Spleen (tissue), 11 donors: ENCODE data around the gene UBE2QL1. TPM values are rescaled to one million over a fixed set of nuclear protein-coding genes. Genes with fewer than 3 reads are reported as not detected.

Experiments used
- DNase-seq: peaks from one replicate; pipeline ENCODE4 v3.0.0-alpha.2; 2020
- H3K27ac ChIP-seq, 8 donors: fragments of 200-600 bp; sonication (generic) in 7 of 8; 1 replicate in 4 of 8; 2 replicates in 4 of 8; pipeline versions ENCODE4 v1.5.0 to v1.8.0; 2016 to 2021; ENCODE audit warnings: inconsistent platforms in 4 of 8, mild to moderate bottlenecking in 4 of 8, moderate library complexity in 1 of 8
- H3K27me3 ChIP-seq, 7 donors: fragments of 200-600 bp; sonication (generic) in 6 of 7; replicated peaks in 1 of 7; 1 replicate in 4 of 7; 2 replicates in 3 of 7; pipeline versions ENCODE4 v1.5.0 to v1.8.0; 2016 to 2021; ENCODE audit warnings: inconsistent platforms in 3 of 7, mild to moderate bottlenecking in 1 of 7
- H3K36me3 ChIP-seq, 6 donors: fragments of 200-600 bp; sonication (generic) in 5 of 6; 1 replicate in 4 of 6; 2 replicates in 2 of 6; pipeline versions ENCODE4 v1.5.0 to v1.8.0; 2016 to 2021; ENCODE audit warnings: inconsistent platforms in 2 of 6
- H3K4me1 ChIP-seq, 6 donors: fragments of 200-600 bp; sonication (generic) in 5 of 6; 1 replicate in 3 of 6; 2 replicates in 3 of 6; pipeline versions ENCODE4 v1.5.0 to v1.8.0; 2016 to 2021; ENCODE audit warnings: inconsistent platforms in 3 of 6
- H3K4me3 ChIP-seq, 8 donors: fragments of 200-600 bp; sonication (generic) in 7 of 8; 1 replicate in 4 of 8; 2 replicates in 4 of 8; pipeline versions ENCODE4 v1.5.0 to v1.8.0; 2016 to 2021; ENCODE audit warnings: inconsistent platforms in 4 of 8, mild to moderate bottlenecking in 4 of 8, moderate library complexity in 2 of 8
- H3K9me3 ChIP-seq, 8 donors: fragments of 200-600 bp; sonication (generic) in 7 of 8; 1 replicate in 4 of 8; 2 replicates in 4 of 8; pipeline versions ENCODE4 v1.5.0 to v1.8.0; 2016 to 2021; ENCODE audit warnings: inconsistent platforms in 4 of 8
- CTCF ChIP-seq, 11 experiments: fragments of 200-600 bp in 7 of 11; fragments of 450-650 bp in 4 of 11; sonication (generic) in 4 of 11; IDR thresholded peaks in 8 of 11; conservative IDR thresholded peaks in 3 of 11; 1 replicate in 7 of 11; 2 replicates in 4 of 11; pipeline versions ENCODE4 v1.4.0 to v1.8.0; 2016 to 2021; ENCODE audit warnings: antibody characterized with exemption in 11 of 11, inconsistent platforms in 4 of 11, mild to moderate bottlenecking in 1 of 11
- POLR2A ChIP-seq, 3 donors: fragments of 450-650 bp; IDR thresholded peaks; one replicate each; pipeline ENCODE4 v1.5.1; 2017; ENCODE audit warnings: antibody characterized with exemption in 3 of 3, mild to moderate bottlenecking in 1 of 3
- POLR2AphosphoS5 ChIP-seq, 3 donors: sonication (generic); formaldehyde crosslinking; IDR thresholded peaks; one replicate each; pipeline ENCODE4 v1.5.1; 2017; ENCODE audit warnings: antibody characterized with exemption in 3 of 3
- WGBS, 5 donors: extraction: QIAGEN DNeasy Blood & Tissue Kit in 3 of 5; methylation state at CpG; one replicate each; pipeline versions ENCODE4 v1.1.5 to v1.1.7; 2013 to 2018; 5-methylcytosine and 5-hydroxymethylcytosine counted together
- intact Hi-C: fragments of 100-400 bp; cut with DNase I; formaldehyde crosslinking; loops from one replicate; pipeline ENCODE4 v1.15.0; 2023; ENCODE audit warnings: low total_unique reads
- polyA plus RNA-seq, 3 donors: library from polyadenylated mRNA; stranded (reverse); fragments of 200-250 nt; gene quantifications; one replicate each; pipeline ENCODE4 v1.2.1, GENCODE V29; 2013
- total RNA-seq, 7 donors: library from RNA; depleted of rRNA in 3 of 7; stranded (reverse); fragments of >200 nt in 3 of 7; fragmentation: NEBNext Ultra II Directional in 4 of 7; extraction: Animal tissue kit (Norgen Biotek cat#: 25700) in 4 of 7; gene quantifications; one replicate each; pipeline versions ENCODE4 v1.1.0 to v1.2.1, GENCODE V29; 2016 to 2021
- donor health status: healthy with polysubstance abuse.
- donor health status: DM: no; HTN: no; CAD: no; lungs with moderate emphysema.
- donor health status: DM: no; HTN: no; CAD: no.
- donor health status: Bipolar disorder and iron deficiency.
- donor health status: healthy.
- donor health status: DM: no; HTN: no; CAD: no.
- donor health status: DM: yes; HTN: yes; CAD: no.

Gene UBE2QL1
- total and polyA plus RNA-seq, 10 donors: 0.03 to 0.77 (median 0.20) TPM; not detected in 1

- DNase-seq: no peak
- peaks cover 0 to 8% (median 0%) of the 10 kb centered on the region in 6 donors for H3K4me1 ChIP-seq
- no peaks in the 10 kb centered on the region for H3K9me3 ChIP-seq
- H3K27me3 ChIP-seq: peaks cover 0 to 8% (median 0%) of the 10 kb centered on the region in 7 donors
- H3K4me3 ChIP-seq: no peak overlapping the region
- TF ChIP-seq CTCF (IDR thresholded peaks at IDR 0.05 in 8 of 11, conservative IDR thresholded peaks at IDR 0.05 in 3 of 11): no peak
- no peak for TF ChIP-seq POLR2A (IDR thresholded peaks at IDR 0.05)
- TF ChIP-seq POLR2AphosphoS5 (IDR thresholded peaks at IDR 0.05): no peak
- H3K27ac ChIP-seq: no peak overlapping the region
- H3K36me3 ChIP-seq: no peaks in the 10 kb centered on the region
- intact Hi-C loops: no loop called here
- 54 to 87% (median 71%) methylated on average over 1 of the region's 1 CpG for WGBS, 5 donors
Measured at GRCh38 chr5:6486074-6486473, 37.4 kb downstream of the UBE2QL1 start.

DNA sequence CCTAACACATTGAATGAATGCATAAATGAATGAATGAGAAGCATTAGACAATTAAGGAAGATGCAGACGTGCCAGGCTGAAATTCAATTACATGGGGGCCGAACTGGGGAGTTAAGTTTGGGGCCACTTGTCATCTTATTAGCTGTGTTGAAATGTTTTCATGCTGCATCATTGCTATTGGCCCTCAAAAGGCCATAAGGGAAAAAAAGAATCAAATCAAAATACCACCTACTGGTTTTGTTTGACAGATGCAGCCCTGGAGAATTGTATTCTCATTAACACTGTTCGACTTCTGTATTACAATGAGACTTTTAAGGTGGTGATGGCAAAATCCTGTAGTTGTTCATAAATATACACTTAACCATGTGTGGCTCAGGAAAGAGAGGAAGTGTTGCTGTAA, 38.4 kb downstream of the UBE2QL1 start:
- intact Hi-C loops: no loop called here
- no peaks in the 10 kb centered on the region for H3K9me3 ChIP-seq
- peaks cover 0 to 8% (median 0%) of the 10 kb centered on the region in 6 donors for H3K4me1 ChIP-seq
- peaks cover 0 to 18% (median 0%) of the 10 kb centered on the region in 7 donors for H3K27me3 ChIP-seq
- H3K36me3 ChIP-seq: no peaks in the 10 kb centered on the region
- no peak overlapping the region for H3K4me3 ChIP-seq
- WGBS, 5 donors: 33 to 55% (median 52%) methylated on average over 3 of the region's 3 CpGs
- no peak overlapping the region for H3K27ac ChIP-seq
- TF ChIP-seq CTCF (IDR thresholded peaks at IDR 0.05 in 8 of 11, conservative IDR thresholded peaks at IDR 0.05 in 3 of 11) (no peak), POLR2A (IDR thresholded peaks at IDR 0.05) (no peak), POLR2AphosphoS5 (IDR thresholded peaks at IDR 0.05) (no peak)
- DNase-seq: no peak

GRCh38 chr5:6488021-6488420, 39.4 kb downstream of the UBE2QL1 start:
- H3K27me3 ChIP-seq: peaks cover 0 to 20% (median 0%) of the 10 kb centered on the region in 7 donors
- no peak for TF ChIP-seq POLR2AphosphoS5 (IDR thresholded peaks at IDR 0.05)
- no peak for TF ChIP-seq POLR2A (IDR thresholded peaks at IDR 0.05)
- no peak for TF ChIP-seq CTCF (IDR thresholded peaks at IDR 0.05 in 8 of 11, conservative IDR thresholded peaks at IDR 0.05 in 3 of 11)
- DNase-seq: no peak

DNA sequence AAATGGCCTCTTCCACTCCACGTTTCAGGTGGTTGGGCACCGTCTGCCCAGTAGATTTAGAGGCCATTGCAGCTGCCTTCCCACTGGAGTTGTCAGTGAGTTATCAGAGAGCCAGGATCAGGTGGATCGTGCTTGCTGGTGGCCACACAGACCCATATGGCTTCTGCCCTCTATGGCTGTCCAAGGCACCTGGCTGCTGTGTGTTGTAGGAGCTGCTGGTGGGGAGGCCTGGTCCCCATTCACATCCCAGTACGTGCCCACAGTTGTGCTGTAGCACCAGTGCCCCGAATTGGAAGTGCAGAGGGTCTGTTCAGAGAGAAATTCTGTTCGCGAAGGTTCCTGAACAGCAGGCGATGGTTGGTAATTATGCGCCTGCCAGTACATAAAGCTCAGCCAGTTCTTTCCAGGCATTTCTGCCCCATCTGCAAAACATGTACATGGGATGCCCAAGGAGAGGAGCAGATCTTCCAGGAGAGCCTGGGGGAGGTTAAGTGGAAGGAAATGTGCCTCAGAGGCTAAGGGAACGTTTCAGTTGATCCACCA, 41.1 kb downstream of the UBE2QL1 start:
- Histone ChIP-seq H3K4me3 (no peak overlapping the region), H3K4me1 (peaks cover 0 to 8% (median 0%) of the 10 kb centered on the region in 6 donors), H3K36me3 (no peaks in the 10 kb centered on the region), H3K9me3 (no peaks in the 10 kb centered on the region), H3K27me3 (peaks cover 0 to 24% (median 0%) of the 10 kb centered on the region in 7 donors), H3K27ac (no peak overlapping the region)
- no peak for TF ChIP-seq POLR2A (IDR thresholded peaks at IDR 0.05)
- TF ChIP-seq POLR2AphosphoS5 (IDR thresholded peaks at IDR 0.05): no peak
- TF ChIP-seq CTCF (IDR thresholded peaks at IDR 0.05 in 8 of 11, conservative IDR thresholded peaks at IDR 0.05 in 3 of 11): no peak
- no peak for DNase-seq
- intact Hi-C loops: no loop called here
- WGBS, 5 donors: 77 to 85% (median 84%) methylated on average over 10 of the region's 10 CpGs

More at GRCh38 chr5:6488021-6488420, 39.4 kb downstream of the UBE2QL1 start:
- intact Hi-C loops: no loop called here
- H3K27ac ChIP-seq: no peak overlapping the region
- no peaks in the 10 kb centered on the region for H3K9me3 ChIP-seq
- peaks cover 0 to 8% (median 0%) of the 10 kb centered on the region in 6 donors for H3K4me1 ChIP-seq
- no peak overlapping the region for H3K4me3 ChIP-seq
- no peaks in the 10 kb centered on the region for H3K36me3 ChIP-seq
- 48 to 59% (median 55%) methylated on average over 4 of the region's 4 CpGs for WGBS, 5 donors
